Right lobe of liver (tissue), 6 donors: ENCODE results near the gene ACACA. TPM values are rescaled to one million over a fixed set of nuclear protein-coding genes. Genes with fewer than 3 reads are reported as not detected.

ENCODE experiments used
- ATAC-seq, 4 donors: fragments of 200-7000 bp; cut with Tn5 transposase; one replicate each; pipeline ENCODE4 v1.9.1; 2020; ENCODE audit warnings: mild to moderate bottlenecking in 4 of 4, moderate library complexity in 4 of 4
- DNase-seq, 3 donors: peaks; one replicate each; pipeline ENCODE4 v3.0.0-alpha.2; 2020
- H3K27ac ChIP-seq, 3 donors: fragments of 200-600 bp; one replicate each; pipeline ENCODE4 v1.8.0; 2022
- H3K27me3 ChIP-seq, 2 donors: fragments of 200-600 bp; one replicate each; pipeline ENCODE4 v1.8.0; 2022
- H3K36me3 ChIP-seq, 4 donors: fragments of 200-600 bp; sonication (generic) in 1 of 4; one replicate each; pipeline versions ENCODE4 v1.5.1 to v1.8.0; 2017 to 2022; ENCODE audit warnings: control low read depth in 1 of 4
- H3K4me1 ChIP-seq, 4 donors: fragments of 200-600 bp; sonication (generic) in 1 of 4; one replicate each; pipeline versions ENCODE4 v1.5.1 to v1.8.0; 2017 to 2022; ENCODE audit warnings: control low read depth in 1 of 4
- H3K4me3 ChIP-seq, 3 donors: fragments of 200-600 bp; one replicate each; pipeline ENCODE4 v1.8.0; 2022
- H3K9me3 ChIP-seq, 4 donors: fragments of 200-600 bp; sonication (generic) in 1 of 4; one replicate each; pipeline versions ENCODE4 v1.5.1 to v1.8.0; 2017 to 2022; ENCODE audit warnings: control low read depth in 1 of 4
- POLR2A ChIP-seq: fragments of 450-650 bp; IDR thresholded peaks from one replicate; pipeline ENCODE4 v1.6.1; 2017; ENCODE audit warnings: antibody characterized with exemption, mild to moderate bottlenecking
- WGBS: methylation state at CpG from one replicate; pipeline ENCODE4 v1.1.6; 2018; ENCODE audit warnings: low coverage, low lambda C conversion rate; ENCODE audit not compliant: insufficient coverage; ENCODE audit errors: missing lambda C conversion rate; 5-methylcytosine and 5-hydroxymethylcytosine counted together
- intact Hi-C, 2 donors: fragments of 100-400 bp; cut with DNase I; formaldehyde crosslinking; loops; one replicate each; pipeline versions ENCODE4 v1.11.2 to v1.14.1; 2022
- total RNA-seq, 6 experiments: library from RNA; depleted of rRNA in 2 of 6; stranded (reverse); fragments of >200 nt in 2 of 6; fragmentation: NEBNext Ultra II Directional in 3 of 6; extraction: Animal tissue kit (Norgen Biotek cat#: 25700) in 3 of 6; gene quantifications; one replicate each; pipeline versions ENCODE4 v1.1.0 to v1.2.4, GENCODE V29; 2016 to 2023
- TF ChIP-seq, protein P1 (sequence below), 4 donors: fragments of 200-600 bp in 3 of 4; fragments of 450-650 bp in 1 of 4; IDR thresholded peaks; one replicate each; pipeline versions ENCODE4 v1.5.1 to v1.8.0; 2016 to 2022; ENCODE audit warnings: antibody characterized with exemption in 4 of 4, mild to moderate bottlenecking in 2 of 4
- donor health status: DM: no; HTN: yes; CAD: no.
- donor health status: DM: no; HTN: no; CAD: no.
- donor health status: DM: no; HTN: no; CAD: no.
- donor health status: DM: no; HTN: yes; CAD: no.
- donor health status: DM: no; HTN: yes; CAD: no.

Gene ACACA
- total RNA-seq, 6 experiments from 2014 or later, result 14.6 to 56.4 (median 27.1) TPM

DNA sequence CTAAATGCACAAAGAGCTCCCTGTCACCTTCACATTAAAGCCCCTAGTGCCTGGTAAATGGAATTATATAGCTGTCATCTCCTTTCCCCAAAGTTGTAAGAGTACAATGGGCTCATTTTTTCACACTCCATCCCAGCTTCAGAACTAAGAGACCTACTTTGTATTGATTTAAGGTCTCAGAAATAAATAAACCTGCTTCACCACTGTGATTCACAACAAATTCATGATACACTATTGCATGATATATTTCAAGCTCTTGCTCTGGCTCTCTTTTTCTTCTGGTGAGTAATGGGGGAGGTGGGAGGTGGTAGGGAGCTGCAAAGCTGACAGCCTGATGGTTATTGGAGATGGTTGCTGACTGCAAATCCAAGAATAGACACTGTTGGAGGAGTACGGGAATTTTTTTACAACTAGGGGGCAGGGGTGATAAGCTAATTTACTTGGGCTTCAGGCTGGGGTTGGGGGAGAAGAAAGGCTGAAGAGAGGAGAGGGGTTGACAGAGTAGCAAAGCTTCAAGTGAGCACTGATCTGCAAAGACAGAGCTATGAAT is 268.0 kb downstream of the ACACA start:
- no peak for TF ChIP-seq POLR2A
- TF ChIP-seq, protein P1, sequence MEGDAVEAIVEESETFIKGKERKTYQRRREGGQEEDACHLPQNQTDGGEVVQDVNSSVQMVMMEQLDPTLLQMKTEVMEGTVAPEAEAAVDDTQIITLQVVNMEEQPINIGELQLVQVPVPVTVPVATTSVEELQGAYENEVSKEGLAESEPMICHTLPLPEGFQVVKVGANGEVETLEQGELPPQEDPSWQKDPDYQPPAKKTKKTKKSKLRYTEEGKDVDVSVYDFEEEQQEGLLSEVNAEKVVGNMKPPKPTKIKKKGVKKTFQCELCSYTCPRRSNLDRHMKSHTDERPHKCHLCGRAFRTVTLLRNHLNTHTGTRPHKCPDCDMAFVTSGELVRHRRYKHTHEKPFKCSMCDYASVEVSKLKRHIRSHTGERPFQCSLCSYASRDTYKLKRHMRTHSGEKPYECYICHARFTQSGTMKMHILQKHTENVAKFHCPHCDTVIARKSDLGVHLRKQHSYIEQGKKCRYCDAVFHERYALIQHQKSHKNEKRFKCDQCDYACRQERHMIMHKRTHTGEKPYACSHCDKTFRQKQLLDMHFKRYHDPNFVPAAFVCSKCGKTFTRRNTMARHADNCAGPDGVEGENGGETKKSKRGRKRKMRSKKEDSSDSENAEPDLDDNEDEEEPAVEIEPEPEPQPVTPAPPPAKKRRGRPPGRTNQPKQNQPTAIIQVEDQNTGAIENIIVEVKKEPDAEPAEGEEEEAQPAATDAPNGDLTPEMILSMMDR (IDR thresholded peaks at IDR 0.05), result no peak
- Histone ChIP-seq H3K36me3 (peaks cover 0 to 1% (median 0%) of the 10 kb centered on the region in 4 donors), H3K4me1 (no peaks in the 10 kb centered on the region), H3K4me3 (no peak overlapping the region), H3K27ac (no peak overlapping the region), H3K27me3 (no peaks in the 10 kb centered on the region), H3K9me3 (no peaks in the 10 kb centered on the region)
- 73% methylated on average over 1 of the region's 1 CpG for WGBS
- ATAC-seq, result no peak
- DNase-seq, result no peak
- intact Hi-C loops, result no loop called here

GRCh38 chr17:37137906-37138514 is 268.6 kb downstream of the ACACA start:
- intact Hi-C loops, result no loop called here
- WGBS, result 85% methylated on average over 6 of the region's 6 CpGs
- no peak for DNase-seq

GRCh38 chr17:37137070-37137610 is 269.5 kb downstream of the ACACA start:
- Histone ChIP-seq H3K27me3 (no peaks in the 10 kb centered on the region), H3K27ac (no peak overlapping the region), H3K9me3 (no peaks in the 10 kb centered on the region), H3K4me3 (no peak overlapping the region), H3K4me1 (no peaks in the 10 kb centered on the region), H3K36me3 (peaks cover 0 to 6% (median 0%) of the 10 kb centered on the region in 4 donors)
- intact Hi-C loops, result no loop called here
- 72% methylated on average over 4 of the region's 4 CpGs for WGBS
- DNase-seq (no peak), ATAC-seq (no peak)
- TF ChIP-seq, protein P1 (IDR thresholded peaks at IDR 0.05), result no peak
- no peak for TF ChIP-seq POLR2A

More at GRCh38 chr17:37137906-37138514, 268.6 kb downstream of the ACACA start:
- Histone ChIP-seq H3K36me3 (peaks cover 0 to 6% (median 0%) of the 10 kb centered on the region in 4 donors), H3K9me3 (no peaks in the 10 kb centered on the region), H3K27ac (no peak overlapping the region), H3K27me3 (no peaks in the 10 kb centered on the region), H3K4me3 (no peak overlapping the region), H3K4me1 (no peaks in the 10 kb centered on the region)
- no peak for TF ChIP-seq POLR2A
- TF ChIP-seq, protein P1 (IDR thresholded peaks at IDR 0.05), result no peak
- no peak for ATAC-seq

DNA sequence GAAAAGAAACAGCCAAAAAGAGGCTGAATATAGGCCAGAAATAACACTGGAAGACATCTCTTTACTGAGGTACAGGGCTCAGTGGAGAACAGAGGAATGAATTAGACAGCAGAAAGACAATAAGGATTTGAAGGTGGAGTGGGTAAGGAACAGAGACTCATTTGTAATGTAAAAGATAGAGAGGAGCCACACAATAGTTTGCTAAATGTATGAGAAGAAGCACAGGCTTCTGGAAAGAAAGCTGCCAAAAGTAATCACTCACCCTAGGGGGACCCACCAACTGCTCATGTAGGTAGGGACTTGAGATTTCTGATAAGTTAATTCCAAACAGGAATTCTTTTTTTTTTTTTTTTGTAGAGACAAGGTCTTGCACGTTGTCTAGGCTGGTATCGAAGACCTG is 271.1 kb downstream of the ACACA start:
- intact Hi-C loops, result no loop called here
- peaks cover 0 to 6% (median 0%) of the 10 kb centered on the region in 4 donors for H3K36me3 ChIP-seq
- H3K9me3 ChIP-seq, result no peaks in the 10 kb centered on the region
- 100% methylated on average over 2 of the region's 2 CpGs for WGBS
- DNase-seq (no peak), ATAC-seq (no peak)
- no peak for TF ChIP-seq POLR2A
- TF ChIP-seq, protein P1 (IDR thresholded peaks at IDR 0.05), result no peak
- H3K4me1 ChIP-seq, result no peaks in the 10 kb centered on the region
- H3K27ac ChIP-seq, result no peak overlapping the region
- no peak overlapping the region for H3K4me3 ChIP-seq
- H3K27me3 ChIP-seq, result no peaks in the 10 kb centered on the region
